ENCODE measurements around the gene PLCB4.

PLCB4 gene

GRCh38 chr20:9334866-9335265 lies 266.0 kb downstream of the PLCB4 start:
- H3K4me3 ChIP-seq (ENCODE audit: low read depth, low read length): no peak overlapping the region
- TF ChIP-seq CTCF (IDR thresholded peaks at IDR 0.05; ENCODE audit: low read depth, low read length): no peak

GRCh38 chr20:9338101-9338500 lies 269.2 kb downstream of the PLCB4 start:
- no peak for TF ChIP-seq CTCF (IDR thresholded peaks at IDR 0.05; ENCODE audit: low read depth, low read length)
- H3K4me3 ChIP-seq (ENCODE audit: low read depth, low read length): no peak overlapping the region

GRCh38 chr20:9339708-9340107 lies 270.8 kb downstream of the PLCB4 start:
- TF ChIP-seq CTCF (IDR thresholded peaks at IDR 0.05; ENCODE audit: low read depth, low read length): no peak
- H3K4me3 ChIP-seq (ENCODE audit: low read depth, low read length): no peak overlapping the region

- TF ChIP-seq CTCF (IDR thresholded peaks at IDR 0.05; ENCODE audit: low read depth, low read length): no peak
- no peak overlapping the region for H3K4me3 ChIP-seq (ENCODE audit: low read depth, low read length)
These were observed 273.8 kb downstream of the PLCB4 start for GRCh38 chr20:9342651-9343050.

GRCh38 chr20:9344083-9344920 lies 275.4 kb downstream of the PLCB4 start:
- H3K4me3 ChIP-seq (ENCODE audit: low read depth, low read length): no peak overlapping the region
- TF ChIP-seq CTCF (IDR thresholded peaks at IDR 0.05; ENCODE audit: low read depth, low read length): no peak

- TF ChIP-seq CTCF (IDR thresholded peaks at IDR 0.05; ENCODE audit: low read depth, low read length): no peak
- no peak overlapping the region for H3K4me3 ChIP-seq (ENCODE audit: low read depth, low read length)
These were observed 279.4 kb downstream of the PLCB4 start for GRCh38 chr20:9348316-9348715.

GRCh38 chr20:9348747-9349146 lies 279.9 kb downstream of the PLCB4 start:
- TF ChIP-seq CTCF (IDR thresholded peaks at IDR 0.05; ENCODE audit: low read depth, low read length): no peak
- H3K4me3 ChIP-seq (ENCODE audit: low read depth, low read length): no peak overlapping the region
